HG03520 (cell line): ENCODE data around the gene TM7SF2.
A peak's percentile ranks its signal among the peaks of the same experiment; 100 is the strongest.
"Not testable (repeated sequence)": the region's sequence is repeated elsewhere in the genome, so short reads cannot be mapped to it uniquely, and the experiment has no call there.

ENCODE experiments used
- ATAC-seq: cut with Tn5 transposase; IDR thresholded peaks from one replicate; pipeline ENCODE4 v1.9.1; 2021; ENCODE audit warnings: mild to moderate bottlenecking, moderate library complexity; ENCODE audit not compliant: unreplicated experiment

Gene TM7SF2

DNA sequence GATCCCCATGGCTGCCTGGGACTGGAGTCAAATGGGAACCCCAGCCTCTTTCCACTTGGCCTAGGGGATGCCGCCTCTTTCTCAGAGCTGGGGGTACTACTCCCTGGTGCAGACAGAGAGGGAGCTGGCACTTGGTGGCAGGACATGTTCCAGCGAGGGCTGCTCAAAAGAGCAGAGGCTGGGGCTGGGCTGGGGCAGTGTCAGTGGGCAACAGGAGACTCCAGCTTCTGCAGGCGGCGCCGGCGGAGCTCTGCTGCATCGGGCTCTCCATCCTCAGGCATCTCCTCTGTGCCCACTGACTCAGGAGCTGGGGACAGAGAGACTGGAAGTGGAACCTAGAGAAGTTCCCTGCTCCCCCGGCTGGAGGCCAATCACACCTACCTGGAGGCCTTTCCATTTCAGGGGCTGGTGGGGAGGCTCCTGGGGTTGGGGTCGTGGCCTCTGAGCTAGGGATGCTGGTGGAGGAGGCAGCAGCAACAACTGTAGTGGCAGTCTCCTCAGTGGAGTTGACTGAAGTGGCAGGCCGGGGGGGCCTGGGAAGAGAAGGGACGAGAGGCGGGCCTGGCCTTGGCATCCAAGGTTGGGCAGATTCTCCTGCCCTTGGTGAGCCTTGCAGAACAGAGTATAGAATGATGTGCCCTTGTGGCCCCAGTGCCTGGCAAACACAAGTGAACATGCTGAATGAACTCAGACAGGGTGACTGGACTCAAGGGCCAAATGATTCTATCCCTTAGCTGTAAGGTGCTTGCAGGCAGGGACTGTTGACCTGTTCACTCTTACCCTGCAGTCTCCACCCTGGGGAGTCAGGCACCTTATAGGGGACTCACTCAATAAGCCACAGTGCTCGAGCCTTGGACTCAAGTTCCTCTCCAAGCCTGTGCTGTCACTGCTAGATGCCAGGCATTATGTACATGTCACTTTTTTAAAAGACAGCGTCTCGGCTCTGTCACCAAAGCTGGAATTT is 16.8 kb downstream of the TM7SF2 start:
- ATAC-seq = no peak

DNA sequence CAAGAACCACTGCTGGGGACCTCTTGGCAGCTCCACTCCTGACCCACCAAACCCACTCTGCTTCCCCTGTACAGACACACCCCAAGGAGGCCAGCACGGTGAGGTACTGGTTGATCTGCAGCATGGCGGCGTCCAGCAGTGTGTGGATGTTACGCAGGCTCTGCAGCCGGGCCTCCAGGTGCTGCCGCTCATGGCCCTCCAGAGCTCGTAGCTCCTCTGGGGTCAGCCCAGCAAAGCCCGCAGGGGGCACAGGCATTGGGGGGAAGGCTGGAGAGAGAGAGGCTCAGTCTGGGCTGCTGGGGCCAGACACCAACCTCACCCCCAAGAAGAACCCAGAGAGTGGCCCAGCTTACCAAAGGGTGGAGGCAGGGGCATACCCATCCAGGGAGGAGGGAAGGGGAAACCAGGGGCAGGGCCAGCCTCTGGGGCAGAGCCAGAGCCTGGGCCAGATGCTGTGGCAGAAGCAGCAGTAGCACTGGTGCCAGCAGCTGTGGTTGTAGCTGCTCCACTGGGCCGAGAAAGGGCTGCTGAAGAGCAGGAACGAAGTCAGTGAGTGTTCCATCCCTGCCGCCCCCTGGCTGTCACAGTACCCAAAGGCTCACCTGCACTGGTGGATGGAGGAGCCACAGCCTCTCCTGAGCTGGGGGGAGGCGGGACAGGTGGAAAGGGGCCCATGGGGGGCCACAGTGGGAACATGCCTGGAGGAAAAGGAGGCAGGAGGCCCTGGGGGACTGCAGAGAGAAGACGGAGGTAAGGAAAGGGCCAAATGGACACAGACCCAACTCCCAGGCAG is 18.2 kb downstream of the TM7SF2 start:
- no peak for ATAC-seq

DNA sequence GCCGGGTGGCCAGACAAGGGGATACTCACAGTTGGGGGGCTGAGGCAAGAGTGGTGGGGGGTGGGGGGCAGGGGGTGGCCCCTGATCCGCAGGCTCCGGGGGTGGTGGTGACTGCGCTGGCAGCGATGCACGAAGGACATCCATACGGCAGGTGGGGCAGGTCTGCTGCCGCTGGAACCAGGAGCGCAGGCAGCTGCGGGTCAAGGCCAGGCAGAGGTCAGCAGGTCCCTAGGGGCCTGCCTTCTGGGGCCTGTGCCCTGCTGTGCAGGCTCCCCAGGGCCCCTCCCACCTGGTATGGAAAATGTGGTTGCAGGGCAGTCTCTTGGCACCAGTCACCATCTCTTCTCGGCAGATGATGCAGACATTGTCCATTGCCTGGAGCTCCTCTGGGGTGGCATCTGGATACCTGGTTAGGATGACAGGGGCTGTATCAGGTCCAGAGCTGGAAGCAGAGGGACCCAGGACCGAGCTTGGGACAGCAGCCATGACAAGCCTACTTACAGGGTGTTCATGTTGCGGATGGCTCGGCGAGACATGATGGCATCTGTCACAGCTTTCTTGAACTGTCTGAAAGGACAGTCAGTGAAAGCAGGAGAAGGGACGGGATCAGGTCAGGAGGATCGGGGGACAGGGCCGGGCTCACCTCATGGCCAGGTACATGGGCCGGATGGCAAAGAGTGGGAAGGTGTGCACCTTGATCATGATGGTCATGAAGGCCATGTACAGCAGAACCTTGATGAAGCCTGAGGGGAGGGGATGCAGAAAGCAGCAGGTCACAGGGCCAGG is 19.2 kb downstream of the TM7SF2 start:
- no peak for ATAC-seq

DNA sequence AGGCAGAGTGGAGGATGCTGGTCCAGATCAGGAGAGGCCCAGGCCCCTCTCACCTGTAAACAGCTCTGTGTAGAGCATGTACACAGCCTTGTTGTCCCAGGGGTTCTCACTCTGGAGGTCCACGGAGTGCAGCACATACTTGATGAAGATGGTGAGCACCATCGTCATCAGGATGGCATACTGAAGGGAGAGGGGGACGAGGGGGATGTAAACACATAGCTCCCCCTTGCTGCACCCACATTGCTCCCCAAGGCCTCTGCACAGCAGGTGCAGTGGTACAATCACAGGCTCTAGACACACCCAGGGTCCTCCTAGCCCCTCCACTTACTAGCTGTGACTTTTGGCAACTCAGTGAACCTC is 19.7 kb downstream of the TM7SF2 start:
- ATAC-seq = no peak

DNA sequence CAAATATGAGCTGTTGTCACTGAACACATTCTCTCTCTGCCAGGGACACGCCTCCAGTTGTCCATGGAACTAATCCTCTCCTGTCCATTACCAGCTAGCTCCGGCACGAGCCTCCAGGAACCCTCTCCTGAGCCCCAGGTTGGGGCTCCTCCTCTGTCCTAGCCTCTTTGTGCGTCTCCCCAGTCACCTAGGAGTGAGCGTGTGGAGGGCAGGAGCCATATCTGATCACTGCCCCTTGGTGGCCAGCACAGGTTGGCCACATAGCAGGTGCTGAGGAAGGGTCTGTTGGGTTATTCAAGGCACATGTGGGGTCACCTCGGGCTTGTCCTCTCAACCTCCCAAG is 20.2 kb downstream of the TM7SF2 start:
- ATAC-seq = no peak

DNA sequence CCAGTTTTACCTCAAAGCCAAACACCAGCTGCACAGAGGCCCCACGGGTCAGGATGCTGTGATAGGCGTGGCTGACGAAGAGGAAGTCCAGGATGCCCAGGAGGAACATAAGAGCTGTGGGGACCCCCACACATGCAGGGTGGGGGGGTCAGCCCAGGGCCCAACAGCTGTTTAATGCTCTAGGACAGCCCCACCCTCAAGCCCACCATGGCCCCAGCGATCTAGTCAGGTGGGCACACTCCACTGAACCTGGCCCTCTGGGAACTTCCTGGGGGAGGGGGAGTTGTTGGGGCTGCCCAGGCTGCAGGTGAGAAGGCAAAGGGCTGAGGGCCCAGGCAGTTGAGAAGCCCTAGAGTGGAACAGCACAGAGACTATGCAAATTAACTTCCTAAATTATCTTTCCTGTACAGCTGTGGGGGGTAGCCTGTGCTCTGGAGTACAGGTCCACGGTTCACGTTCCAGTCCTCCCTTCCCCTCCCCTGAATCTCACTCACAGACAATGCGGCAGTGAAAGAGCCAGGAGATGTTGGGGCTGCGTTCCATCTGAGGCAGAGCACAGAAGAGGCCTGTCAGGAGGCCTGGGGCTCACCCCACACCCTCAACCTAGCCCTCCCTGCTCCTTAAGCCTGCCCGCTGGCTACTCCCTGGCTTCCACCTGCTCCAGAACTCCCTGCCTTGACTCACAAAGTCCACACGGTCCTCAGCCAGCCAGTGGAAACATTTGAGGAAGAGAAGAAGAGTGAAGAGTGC is 20.7 kb downstream of the TM7SF2 start:
- no peak for ATAC-seq

DNA sequence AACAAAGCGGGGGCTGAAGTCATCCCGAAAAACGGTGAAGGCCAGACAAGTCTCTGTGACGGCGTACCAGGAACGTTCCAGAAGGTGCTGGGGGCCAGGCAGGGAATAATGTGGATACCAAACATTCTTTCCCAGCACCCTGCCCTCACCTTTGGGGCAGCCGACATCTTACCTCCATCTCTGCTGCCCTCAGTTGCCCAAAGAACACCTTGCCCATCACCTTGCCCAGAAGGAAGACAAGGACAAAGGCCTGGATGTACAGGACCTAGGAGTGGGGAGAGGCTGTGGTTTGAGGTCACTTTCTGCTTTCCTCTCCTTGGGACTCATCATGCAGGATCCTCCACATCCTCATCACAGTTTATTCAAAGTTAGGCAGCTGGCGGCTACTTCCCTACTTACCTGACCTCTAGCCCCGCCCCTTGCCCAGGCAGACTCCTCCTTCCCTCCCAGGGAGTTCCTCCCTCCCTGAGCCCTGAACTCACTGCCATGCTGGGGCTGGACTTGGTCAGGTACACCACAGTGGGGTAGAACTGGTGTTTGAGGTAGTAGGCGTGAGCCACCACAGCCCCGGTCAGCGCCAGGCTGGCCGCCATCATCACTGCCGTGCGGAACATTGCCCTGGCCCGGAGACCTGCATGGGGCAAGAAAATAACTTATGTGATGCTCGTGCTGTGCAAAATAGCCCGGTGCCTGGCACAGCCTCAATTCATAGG is 21.5 kb downstream of the TM7SF2 start:
- ATAC-seq = no peak

DNA sequence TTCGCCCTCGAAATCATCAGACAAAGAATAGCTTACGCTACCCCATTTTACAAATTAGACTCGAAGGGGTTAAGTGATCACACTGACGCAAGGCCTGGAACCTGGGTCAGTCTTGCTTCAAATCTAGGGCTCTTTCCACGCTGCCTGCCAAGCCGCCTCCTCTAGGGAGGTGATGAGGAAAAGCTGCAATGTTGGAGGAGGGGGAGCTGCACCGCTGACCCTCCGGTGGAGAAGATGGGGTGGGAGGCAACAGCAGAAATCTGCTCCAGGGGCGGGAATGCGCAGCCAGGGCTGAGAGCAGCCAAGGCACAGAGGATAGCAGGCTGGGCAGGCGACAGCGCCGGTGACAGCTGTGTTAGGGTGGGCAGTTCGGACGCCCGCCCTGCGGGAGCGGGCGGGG is 22.1 kb downstream of the TM7SF2 start:
- no peak for ATAC-seq

DNA sequence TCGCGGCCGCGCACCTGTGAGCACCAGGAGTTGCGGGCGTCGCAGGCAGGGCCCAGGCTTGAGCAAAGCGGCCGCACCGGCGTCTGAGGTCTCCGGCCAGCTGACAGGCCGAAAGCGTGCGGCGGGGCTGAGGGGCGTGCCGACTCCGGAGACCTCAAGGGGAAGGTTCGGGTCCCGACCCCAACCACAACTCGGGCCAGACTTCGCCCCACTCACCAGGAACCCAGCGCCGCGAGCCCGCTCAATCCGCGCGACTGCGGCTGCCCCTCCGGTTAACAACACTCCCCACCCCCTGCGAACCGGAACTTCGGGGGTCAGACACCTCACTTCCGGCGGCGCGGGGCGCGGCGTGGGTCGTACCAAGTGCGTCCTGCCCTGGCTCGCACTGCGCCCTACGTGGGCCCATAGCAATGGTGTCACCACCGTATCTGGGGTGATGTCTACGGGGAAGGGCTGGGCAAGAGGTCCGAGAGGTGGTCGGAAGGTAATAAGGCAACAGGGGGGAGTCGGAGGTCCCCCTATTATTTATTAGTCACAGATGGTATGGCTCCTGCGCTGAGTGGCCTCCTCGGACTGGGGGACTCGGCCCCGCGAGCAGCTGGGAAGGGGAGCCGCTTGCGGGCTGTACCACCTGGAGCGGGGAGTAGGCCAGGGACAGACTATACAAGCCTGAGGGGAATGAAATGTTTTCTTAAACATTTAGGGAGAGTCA is 22.7 kb downstream of the TM7SF2 start, which contains the start of gene SYVN1:
Gene SYVN1, minus strand, starts transcription at position 280 of the 712 bp plus-strand sequence. CDS start 918 bp downstream, outside the sequence.
- ATAC-seq = peak; percentile 59

DNA sequence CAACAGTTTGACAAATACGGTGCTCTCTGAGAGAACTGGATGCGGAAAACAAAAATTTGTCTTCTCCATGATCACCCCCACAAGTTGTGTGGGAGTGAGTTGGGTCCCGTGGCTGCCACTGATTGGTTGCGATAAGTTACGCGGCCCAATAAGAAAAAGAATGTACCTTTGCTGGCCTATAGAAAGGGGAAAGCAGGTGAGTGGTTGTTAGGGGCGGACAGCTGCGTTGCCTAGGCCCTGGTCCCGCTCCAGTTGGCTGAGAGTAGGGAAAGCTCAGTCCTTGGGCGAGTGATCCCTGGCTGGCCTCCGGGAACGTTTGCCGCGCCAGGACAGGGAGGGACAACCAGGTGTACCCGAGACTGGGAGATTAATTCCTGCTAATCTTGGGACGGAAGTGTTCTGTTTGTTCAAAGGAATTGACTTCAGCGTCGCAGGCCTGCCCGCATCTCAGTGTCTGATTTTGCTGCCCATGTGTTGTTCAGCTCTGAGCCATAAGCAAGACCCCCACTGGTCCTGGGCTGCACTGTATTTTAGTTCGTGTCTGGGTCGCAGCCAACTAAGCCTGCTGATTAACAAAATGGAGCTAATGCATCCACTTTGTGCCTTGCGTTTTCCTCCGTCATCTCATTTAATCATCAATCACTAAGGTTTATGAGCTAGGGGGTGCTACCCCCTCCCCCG is 23.4 kb downstream of the TM7SF2 start:
- ATAC-seq = peak; percentile 47

DNA sequence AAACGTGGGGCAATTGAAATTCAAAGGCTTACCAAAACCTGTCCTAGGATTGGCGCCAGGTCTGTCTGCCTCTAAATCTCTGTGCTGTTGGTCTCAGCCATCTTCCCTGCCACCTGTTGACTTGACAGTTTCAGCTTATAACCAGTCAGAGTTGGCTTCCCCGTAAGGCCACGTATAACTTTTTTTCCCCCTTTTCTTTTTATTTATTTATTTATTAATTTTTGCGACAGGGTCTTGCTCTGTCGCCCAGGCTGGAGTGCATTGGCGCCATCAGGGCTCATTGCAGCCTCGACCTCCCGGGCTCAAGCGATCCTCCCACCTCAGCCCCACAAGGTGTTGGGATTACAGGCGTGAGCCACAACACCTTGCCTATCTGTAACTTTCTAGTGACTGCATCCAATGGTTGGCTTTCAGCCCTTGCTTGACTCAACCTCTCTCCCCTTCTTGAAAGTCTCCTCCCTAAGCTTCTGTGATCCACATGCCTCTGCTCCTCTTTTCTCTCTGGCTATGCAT is 24.0 kb downstream of the TM7SF2 start:
- ATAC-seq = no peak

DNA sequence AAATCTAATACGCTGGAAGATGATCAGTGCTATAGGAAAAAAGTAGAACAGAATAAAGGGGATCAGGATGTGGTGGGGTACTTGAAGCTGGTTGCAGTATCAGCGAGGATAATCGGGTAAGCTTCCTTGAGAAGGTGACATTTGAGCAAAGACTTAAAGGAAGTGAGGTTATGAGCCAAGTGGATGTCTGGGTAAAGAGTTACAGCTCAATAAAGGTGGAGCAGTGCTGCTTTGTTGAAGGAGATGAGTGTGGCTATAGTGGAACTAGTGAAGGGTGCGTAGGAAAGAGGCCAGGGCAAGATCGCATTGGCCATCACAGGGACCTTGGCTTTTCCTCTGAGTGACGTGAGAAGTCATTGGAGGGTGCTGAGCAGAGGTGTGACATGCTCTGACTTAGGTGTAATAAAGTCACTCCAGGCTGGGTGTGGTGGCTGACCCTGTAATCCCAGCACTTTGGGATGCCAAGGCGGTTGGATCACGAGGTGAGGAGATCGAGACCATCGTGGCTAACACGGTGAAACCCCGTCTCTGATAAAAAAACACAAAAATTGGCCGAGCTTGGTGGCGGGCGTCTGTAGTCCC is 24.9 kb downstream of the TM7SF2 start:
- no peak for ATAC-seq

DNA sequence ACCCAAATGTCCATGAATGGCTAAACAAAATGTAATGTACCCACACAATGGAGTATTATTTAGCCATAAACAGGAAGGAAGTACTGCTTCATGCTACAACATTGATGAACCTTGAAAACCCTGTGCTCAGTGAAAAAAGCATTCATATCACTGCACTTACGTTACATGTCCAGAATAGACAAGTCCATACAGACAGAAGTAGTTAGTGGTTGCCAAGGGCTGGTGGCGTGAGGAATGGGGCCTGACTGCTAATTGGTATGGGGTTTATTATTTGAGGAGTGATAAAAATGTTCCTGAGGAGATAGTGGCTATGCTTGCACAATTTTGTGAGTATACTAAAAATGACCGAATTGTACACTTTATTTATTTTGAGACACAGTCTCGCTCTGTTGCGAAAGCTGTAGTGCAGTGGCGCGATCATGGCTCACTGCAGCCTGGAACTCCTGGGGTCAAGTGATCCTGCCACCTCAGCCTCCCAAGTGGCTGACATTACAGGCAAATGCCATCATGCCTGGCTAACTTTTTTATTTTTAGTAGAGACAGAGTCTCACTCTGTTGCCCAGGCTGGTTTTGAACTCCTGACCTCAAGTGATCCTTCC is 30.3 kb downstream of the TM7SF2 start:
- no peak for ATAC-seq

DNA sequence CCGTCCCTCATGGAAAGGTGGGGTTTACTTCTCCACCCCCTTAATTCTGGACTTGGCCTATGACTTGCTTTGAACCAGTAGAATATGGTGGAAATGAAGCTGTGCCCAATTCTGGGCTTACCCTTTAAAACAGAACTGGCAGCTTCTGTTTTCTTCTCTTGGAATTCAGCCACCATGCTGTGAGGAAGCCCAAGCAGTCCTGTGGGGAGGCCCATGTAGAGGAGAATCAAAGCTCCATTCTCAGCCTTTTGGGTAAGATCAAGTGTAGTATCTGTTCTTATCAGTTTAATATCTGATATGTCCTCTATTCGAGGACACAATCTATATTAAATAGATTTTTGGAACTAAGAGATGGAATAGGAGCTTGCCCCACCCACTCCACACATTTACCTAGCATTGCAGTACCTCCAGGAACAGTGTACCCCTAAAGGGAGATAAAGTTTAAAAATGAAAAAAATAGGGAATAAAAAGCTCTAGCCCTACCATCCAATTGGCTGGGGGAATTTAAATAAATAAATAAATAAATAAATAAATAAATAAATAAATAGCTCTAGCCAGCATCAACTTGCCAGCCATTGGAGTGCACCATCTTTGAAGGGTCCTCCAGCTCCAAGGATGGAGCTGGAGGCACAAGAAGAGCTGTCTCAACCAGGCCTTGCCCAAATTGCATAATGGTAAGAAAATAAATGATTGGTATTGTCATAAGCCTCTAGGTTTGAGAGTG is 35.8 kb downstream of the TM7SF2 start:
- ATAC-seq = no peak

DNA sequence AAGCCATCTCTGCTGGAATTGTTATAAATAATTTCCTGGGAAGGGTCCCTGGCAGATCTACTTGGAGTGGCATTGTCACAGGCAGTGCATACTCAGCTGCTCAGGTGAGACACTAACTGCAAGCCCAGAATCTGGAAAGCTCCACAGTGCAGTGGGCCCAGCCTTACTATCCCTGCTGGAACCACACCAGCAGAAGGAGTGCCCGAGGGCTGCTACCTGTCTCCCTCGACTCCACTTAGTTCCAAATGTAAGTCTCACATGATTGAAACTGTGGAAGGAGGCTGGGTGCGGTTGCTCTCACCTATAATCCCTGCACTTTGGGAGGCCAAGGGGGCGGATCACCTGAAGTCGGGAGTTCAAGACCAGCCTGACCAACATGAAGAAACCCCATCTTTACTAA is 37.0 kb downstream of the TM7SF2 start:
- no peak for ATAC-seq

DNA sequence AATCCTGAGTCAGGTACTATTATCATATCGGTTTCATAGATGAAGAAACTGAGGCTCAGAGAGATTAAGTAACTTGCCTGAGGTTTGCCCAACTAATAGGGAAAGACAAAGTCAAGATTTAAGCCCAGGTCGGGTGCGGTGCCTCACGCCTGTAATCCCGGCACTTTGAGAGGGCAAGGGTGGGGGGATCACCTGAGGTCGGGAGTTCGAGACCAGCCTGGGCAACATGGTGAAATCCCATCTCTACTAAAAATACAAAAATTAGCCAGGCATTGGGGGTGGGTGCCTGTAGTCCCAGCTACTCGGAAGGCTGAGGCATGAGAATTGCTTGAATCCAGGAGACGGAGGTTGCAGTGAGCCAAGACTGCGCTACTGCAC is 38.4 kb downstream of the TM7SF2 start:
- ATAC-seq = not testable (repeated sequence)
